HG03135 (cell line): ENCODE measurements around the gene PLA2G15.

ENCODE experiments used
- ATAC-seq: cut with Tn5 transposase; IDR thresholded peaks from one replicate; pipeline ENCODE4 v1.9.1; 2021; ENCODE audit warnings: mild to moderate bottlenecking, moderate library complexity; ENCODE audit not compliant: unreplicated experiment

PLA2G15 gene

GRCh38 chr16:68251832-68252231 is 6.7 kb downstream of the PLA2G15 start:
- no peak for ATAC-seq

GRCh38 chr16:68252383-68252782 is 7.2 kb downstream of the PLA2G15 start:
- ATAC-seq = no peak

GRCh38 chr16:68253721-68254120 is 8.5 kb downstream of the PLA2G15 start:
- no peak for ATAC-seq

- ATAC-seq = no peak
Measured at GRCh38 chr16:68255712-68256111, 10.5 kb downstream of the PLA2G15 start.

- ATAC-seq = no peak
Measured at GRCh38 chr16:68257251-68257905, 12.2 kb downstream of the PLA2G15 start.

- ATAC-seq = no peak
Measured at GRCh38 chr16:68257906-68258800, 13.0 kb downstream of the PLA2G15 start.

- no peak for ATAC-seq
Measured at GRCh38 chr16:68259007-68259825, 14.0 kb downstream of the PLA2G15 start.

GRCh38 chr16:68263559-68264127 is 18.5 kb downstream of the PLA2G15 start:
- ATAC-seq = no peak

GRCh38 chr16:68264128-68265077 is 19.2 kb downstream of the PLA2G15 start, which contains the start of gene SLC7A6:
Gene SLC7A6, plus strand, starts transcription at chr16:68264526. Its CDS starts 10,201 bp downstream, at chr16:68274727.
- ATAC-seq = peak; percentile 56

- ATAC-seq = peak; percentile 8
Measured at GRCh38 chr16:68265078-68265920, 20.1 kb downstream of the PLA2G15 start.

- no peak for ATAC-seq
Measured at GRCh38 chr16:68267612-68268405, 22.6 kb downstream of the PLA2G15 start.

- ATAC-seq = no peak
Measured at GRCh38 chr16:68269793-68270192, 24.6 kb downstream of the PLA2G15 start.

- ATAC-seq = no peak
Measured at GRCh38 chr16:68270353-68270752, 25.2 kb downstream of the PLA2G15 start.

- ATAC-seq = no peak
Measured at GRCh38 chr16:68272507-68273209, 27.5 kb downstream of the PLA2G15 start.

- no peak for ATAC-seq
Measured at GRCh38 chr16:68273459-68273858, 28.3 kb downstream of the PLA2G15 start.

- ATAC-seq = no peak
Measured at GRCh38 chr16:68273896-68274295, 28.7 kb downstream of the PLA2G15 start.

GRCh38 chr16:68274441-68274840 is 29.3 kb downstream of the PLA2G15 start:
- ATAC-seq = no peak
